Measurements from ENCODE around the gene CCDC81. TPM values are rescaled to one million over a fixed set of nuclear protein-coding genes. Genes with fewer than 3 reads are reported as not detected.

CCDC81 gene
- polyA plus RNA-seq, 1 experiment = 4.3 TPM

DNA sequence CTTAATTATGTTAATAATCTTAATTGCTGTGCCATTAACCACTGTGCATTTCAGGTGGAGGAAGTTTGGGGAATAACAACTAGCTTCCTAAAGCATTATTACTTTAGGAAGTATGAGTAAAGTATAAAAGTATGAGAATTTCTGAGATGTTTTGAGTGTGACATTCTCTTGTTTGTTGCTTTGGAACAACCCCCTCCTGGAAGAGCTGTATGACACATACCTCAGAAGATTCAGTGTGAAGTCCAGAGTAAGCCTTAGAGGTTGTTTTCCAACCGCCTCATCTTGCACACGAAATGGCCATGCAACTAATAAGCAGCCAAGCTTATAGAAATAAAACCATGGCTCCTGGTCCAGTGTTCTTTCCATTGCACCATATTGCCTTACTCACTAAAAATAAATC is 21.7 kb downstream of the CCDC81 start:
- TF ChIP-seq, protein P1, sequence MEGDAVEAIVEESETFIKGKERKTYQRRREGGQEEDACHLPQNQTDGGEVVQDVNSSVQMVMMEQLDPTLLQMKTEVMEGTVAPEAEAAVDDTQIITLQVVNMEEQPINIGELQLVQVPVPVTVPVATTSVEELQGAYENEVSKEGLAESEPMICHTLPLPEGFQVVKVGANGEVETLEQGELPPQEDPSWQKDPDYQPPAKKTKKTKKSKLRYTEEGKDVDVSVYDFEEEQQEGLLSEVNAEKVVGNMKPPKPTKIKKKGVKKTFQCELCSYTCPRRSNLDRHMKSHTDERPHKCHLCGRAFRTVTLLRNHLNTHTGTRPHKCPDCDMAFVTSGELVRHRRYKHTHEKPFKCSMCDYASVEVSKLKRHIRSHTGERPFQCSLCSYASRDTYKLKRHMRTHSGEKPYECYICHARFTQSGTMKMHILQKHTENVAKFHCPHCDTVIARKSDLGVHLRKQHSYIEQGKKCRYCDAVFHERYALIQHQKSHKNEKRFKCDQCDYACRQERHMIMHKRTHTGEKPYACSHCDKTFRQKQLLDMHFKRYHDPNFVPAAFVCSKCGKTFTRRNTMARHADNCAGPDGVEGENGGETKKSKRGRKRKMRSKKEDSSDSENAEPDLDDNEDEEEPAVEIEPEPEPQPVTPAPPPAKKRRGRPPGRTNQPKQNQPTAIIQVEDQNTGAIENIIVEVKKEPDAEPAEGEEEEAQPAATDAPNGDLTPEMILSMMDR (IDR thresholded peaks at IDR 0.05; ENCODE audit: insufficient read depth, low read depth, low read length) = no peak
- H3K27me3 ChIP-seq (ENCODE audit: control insufficient read depth, insufficient read depth, low read length) = no peaks in the 10 kb centered on the region
- CTCF ChIA-PET = interaction anchor here (1.1 to 2.0 kb wide), 3 partner anchors 19 to 35 kb away, joined by 3 to 9 read pairs (median 4); no protein-coding TSS in a partner anchor

DNA sequence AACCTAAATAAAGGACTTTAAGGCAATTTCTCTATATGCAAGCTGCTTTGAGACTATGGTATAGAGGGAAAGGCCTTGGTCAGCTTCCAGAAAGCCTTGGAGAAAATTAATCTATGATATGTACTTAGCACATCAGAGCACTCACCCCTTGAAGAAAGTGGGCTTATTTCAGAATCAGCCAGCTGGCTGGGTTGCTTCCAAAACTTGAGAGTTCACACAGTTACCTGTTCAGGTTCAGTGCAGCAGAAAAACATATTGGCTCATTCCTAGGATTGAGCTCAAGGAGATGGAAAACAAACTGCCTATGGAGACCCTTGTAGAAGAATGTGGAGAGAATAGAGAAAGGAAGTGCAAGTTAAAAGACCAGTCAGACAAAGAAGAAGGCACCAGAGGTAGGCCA is 22.7 kb downstream of the CCDC81 start:
- CTCF ChIA-PET = interaction anchor here (1.0 kb wide), 1 partner anchor 10 kb away, joined by 4 read pairs; no protein-coding TSS in a partner anchor
- POLR2A ChIA-PET = no interaction called here

More for the DNA sequence above, 21.7 kb downstream of the CCDC81 start:
- no peak overlapping the region for H3K4me3 ChIP-seq (ENCODE audit: low read depth, low read length)
- no peaks in the 10 kb centered on the region for H3K36me3 ChIP-seq (ENCODE audit: control insufficient read depth, insufficient read depth, low read length)
- POLR2A ChIA-PET = no interaction called here
- DNase-seq (ENCODE audit: low read depth) = peak; percentile 41

DNA sequence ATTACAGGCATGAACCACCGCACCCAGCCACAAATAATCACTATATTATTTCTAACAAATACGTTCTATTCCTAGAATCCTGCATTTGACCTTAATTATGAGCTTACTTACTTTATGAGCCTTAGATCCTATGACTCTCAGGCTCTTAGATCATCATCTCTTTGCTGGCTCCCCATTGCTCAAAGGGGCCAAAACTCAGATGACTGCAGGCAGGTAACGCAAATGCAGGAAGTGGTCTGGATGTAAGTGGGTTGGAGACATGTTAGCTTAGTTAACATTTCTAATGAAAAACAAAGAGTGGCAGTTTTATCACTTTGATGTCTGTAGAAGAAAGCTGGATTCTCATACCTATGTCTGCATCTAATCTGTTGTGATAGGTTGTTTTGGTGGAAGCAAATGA is 23.4 kb downstream of the CCDC81 start:
- DNase-seq (ENCODE audit: low read depth) = no peak
- H3K4me3 ChIP-seq (ENCODE audit: low read depth, low read length) = no peak overlapping the region
- no peaks in the 10 kb centered on the region for H3K27me3 ChIP-seq (ENCODE audit: control insufficient read depth, insufficient read depth, low read length)
- ChIA-PET CTCF (interaction anchor here (0.6 to 1.1 kb wide), 2 partner anchors 37 to 125 kb away, joined by 3 to 4 read pairs; no protein-coding TSS in a partner anchor), POLR2A (no interaction called here)
- TF ChIP-seq, protein P1 (IDR thresholded peaks at IDR 0.05; ENCODE audit: insufficient read depth, low read depth, low read length) = no peak
- H3K36me3 ChIP-seq (ENCODE audit: control insufficient read depth, insufficient read depth, low read length) = no peaks in the 10 kb centered on the region

More for the DNA sequence above, 22.7 kb downstream of the CCDC81 start:
- TF ChIP-seq, protein P1 (IDR thresholded peaks at IDR 0.05; ENCODE audit: insufficient read depth, low read depth, low read length) = no peak
- no peaks in the 10 kb centered on the region for H3K36me3 ChIP-seq (ENCODE audit: control insufficient read depth, insufficient read depth, low read length)
- H3K27me3 ChIP-seq (ENCODE audit: control insufficient read depth, insufficient read depth, low read length) = no peaks in the 10 kb centered on the region
- no peak for DNase-seq (ENCODE audit: low read depth)
- no peak overlapping the region for H3K4me3 ChIP-seq (ENCODE audit: low read depth, low read length)

DNA sequence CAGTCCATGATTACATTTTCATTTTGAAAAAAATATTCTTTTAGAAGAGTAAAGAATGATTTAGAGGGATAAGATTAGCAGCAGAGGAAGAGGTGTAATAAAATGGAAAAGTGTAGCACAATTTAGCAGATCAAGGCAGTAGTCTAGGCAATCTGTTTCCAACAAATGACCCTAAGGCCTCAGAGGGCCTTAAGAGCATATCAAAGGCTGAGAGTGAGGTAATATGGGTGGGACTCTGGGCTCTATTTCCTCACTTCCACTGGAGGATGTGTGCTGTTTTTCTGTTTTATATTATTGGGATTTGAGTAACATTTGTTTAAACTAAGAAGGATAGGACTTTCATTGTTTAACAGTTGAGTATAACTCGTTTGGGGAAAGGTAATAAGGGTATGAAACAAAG is 28.8 kb downstream of the CCDC81 start:
- no peaks in the 10 kb centered on the region for H3K27me3 ChIP-seq (ENCODE audit: control insufficient read depth, insufficient read depth, low read length)
- DNase-seq (ENCODE audit: low read depth) = no peak
- no peaks in the 10 kb centered on the region for H3K36me3 ChIP-seq (ENCODE audit: control insufficient read depth, insufficient read depth, low read length)
- ChIA-PET POLR2A (no interaction called here), CTCF (interaction anchor here (1.2 kb wide), 1 partner anchor 11 kb away, joined by 4 read pairs; no protein-coding TSS in a partner anchor)
- TF ChIP-seq, protein P1 (IDR thresholded peaks at IDR 0.05; ENCODE audit: insufficient read depth, low read depth, low read length) = no peak
- no peak overlapping the region for H3K4me3 ChIP-seq (ENCODE audit: low read depth, low read length)

DNA sequence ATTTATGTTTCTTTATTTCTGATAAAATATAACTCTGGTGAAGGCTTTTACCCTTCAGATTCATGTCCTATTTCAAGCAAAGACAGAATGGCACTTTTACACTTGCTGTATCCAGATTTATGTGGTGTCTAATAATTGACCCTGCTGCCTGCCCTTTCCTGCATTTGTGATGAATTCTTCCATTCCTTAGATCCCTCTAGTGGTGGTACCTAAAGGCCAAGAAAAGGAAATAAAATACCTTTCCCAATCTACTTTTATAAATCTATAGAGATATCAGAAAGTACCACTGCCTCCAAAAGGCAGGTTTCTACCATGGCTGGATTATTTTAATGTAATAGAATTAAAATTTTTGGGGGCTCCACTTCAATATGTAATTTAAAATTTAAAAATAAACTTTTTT is 34.2 kb downstream of the CCDC81 start:
- no peak for DNase-seq (ENCODE audit: low read depth)
- ChIA-PET CTCF (no interaction called here), POLR2A (no interaction called here)
- Histone ChIP-seq H3K36me3 (ENCODE audit: control insufficient read depth, insufficient read depth, low read length) (no peaks in the 10 kb centered on the region; the same call in 1 of the 2 replicates), H3K4me3 (ENCODE audit: low read depth, low read length) (no peak overlapping the region), H3K27me3 (ENCODE audit: control insufficient read depth, insufficient read depth, low read length) (no peaks in the 10 kb centered on the region)
- TF ChIP-seq, protein P1 (IDR thresholded peaks at IDR 0.05; ENCODE audit: insufficient read depth, low read depth, low read length) = peak; percentile 43

Measured in BJ (cell line).